GM19023 (cell line): ENCODE results near the gene CAPRIN1.
A peak's percentile ranks its signal among the peaks of the same experiment; 100 is the strongest.

Source experiments
- ATAC-seq: cut with Tn5 transposase; IDR thresholded peaks from one replicate; pipeline ENCODE4 v1.9.1; 2021; ENCODE audit warnings: mild to moderate bottlenecking, moderate library complexity; ENCODE audit not compliant: unreplicated experiment

Gene CAPRIN1, protein sequence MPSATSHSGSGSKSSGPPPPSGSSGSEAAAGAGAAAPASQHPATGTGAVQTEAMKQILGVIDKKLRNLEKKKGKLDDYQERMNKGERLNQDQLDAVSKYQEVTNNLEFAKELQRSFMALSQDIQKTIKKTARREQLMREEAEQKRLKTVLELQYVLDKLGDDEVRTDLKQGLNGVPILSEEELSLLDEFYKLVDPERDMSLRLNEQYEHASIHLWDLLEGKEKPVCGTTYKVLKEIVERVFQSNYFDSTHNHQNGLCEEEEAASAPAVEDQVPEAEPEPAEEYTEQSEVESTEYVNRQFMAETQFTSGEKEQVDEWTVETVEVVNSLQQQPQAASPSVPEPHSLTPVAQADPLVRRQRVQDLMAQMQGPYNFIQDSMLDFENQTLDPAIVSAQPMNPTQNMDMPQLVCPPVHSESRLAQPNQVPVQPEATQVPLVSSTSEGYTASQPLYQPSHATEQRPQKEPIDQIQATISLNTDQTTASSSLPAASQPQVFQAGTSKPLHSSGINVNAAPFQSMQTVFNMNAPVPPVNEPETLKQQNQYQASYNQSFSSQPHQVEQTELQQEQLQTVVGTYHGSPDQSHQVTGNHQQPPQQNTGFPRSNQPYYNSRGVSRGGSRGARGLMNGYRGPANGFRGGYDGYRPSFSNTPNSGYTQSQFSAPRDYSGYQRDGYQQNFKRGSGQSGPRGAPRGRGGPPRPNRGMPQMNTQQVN

DNA sequence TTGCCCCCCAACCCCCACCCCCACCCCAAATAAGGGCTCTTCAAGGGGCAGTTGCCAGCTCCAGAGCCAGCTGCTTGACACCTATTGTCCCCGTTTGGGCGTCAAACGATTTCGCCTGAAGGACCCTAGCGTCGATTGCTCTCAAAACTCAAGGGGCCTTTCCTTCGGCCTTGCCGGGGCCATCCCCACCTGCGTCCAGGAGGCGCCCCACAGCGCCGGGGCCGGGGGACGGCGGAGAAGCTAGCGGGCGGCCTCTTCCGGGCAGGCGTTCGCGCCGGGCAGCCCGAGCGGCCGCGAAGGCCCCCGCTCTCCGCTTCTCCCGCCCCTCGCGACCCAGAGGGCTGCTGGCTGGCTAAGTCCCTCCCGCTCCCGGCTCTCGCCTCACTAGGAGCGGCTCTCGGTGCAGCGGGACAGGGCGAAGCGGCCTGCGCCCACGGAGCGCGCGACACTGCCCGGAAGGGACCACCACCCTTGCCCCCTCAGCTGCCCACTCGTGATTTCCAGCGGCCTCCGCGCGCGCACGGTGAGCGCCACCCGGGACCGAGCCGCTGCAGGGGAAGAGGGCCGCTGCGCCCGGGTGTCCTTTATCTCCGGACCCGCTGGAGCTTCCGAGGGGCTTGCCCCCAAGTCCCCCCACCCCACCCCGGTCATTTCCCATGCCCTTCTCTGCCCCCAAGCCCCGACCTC, at the start of gene CAPRIN1:
TSS of gene CAPRIN1 (plus strand) at position 383 of the 687 bp plus-strand sequence. CDS start 690 bp downstream, outside the sequence.
- ATAC-seq: peak; percentile 58

DNA sequence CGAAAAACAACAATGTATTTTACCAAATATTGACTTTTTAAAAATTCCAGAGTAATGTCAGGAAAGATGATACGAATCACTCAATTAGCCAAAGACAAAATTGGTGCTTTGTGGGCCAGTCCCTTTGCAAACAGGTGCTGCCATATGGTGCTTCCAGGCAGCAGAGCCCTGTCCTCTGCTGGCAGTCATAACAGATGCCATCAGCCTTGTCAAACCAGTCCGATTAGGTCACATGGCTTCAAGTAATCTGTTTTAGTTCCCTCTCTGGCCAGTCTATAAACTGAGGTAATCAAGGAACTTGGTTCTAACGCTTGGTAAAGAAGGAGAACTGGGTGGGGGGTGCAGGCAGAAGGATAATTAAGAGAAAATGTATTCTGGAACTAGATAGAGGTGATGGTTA, 49.1 kb upstream of the CAPRIN1 start:
- no peak for ATAC-seq

GRCh38 chr11:34004236-34004635, 47.3 kb upstream of the CAPRIN1 start:
- ATAC-seq: no peak

DNA sequence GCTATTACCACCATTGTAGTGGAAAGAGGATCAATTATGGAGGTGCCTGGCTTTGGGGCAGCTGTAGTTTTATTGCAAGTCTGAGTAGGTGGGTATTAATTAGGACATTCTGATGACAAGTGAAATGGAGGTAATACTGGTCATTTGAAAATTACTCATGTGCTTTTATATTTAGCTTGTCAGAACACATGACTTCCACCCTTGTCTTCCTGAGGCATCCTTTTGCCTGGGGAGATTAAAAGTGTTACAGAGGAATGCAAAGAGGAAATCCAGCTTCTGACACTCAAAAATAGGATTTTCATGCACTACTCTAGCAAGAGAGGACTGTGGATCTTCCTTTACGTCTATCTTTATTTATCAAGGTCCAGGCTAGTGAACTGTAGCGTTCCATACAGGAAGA, 44.7 kb upstream of the CAPRIN1 start:
- ATAC-seq: no peak

DNA sequence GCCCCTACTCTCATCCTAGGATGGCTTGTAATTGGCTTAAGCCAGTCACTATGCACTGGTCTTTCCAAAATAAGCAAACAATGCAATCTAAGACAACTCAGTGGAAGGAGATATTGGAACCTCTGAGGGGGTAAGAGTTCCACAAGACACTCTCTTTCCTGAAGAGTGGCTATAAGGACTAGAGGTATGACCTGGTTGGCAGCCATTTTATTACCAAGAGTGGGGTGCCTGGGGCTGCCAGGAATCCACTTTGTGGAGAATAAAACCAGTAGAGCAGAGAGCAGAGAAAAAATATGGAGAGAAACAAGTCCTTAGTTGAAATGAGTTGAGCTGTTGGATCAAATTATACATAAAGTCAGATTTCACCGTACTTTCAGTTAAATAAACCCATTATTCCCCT, 38.8 kb upstream of the CAPRIN1 start:
- ATAC-seq: no peak

DNA sequence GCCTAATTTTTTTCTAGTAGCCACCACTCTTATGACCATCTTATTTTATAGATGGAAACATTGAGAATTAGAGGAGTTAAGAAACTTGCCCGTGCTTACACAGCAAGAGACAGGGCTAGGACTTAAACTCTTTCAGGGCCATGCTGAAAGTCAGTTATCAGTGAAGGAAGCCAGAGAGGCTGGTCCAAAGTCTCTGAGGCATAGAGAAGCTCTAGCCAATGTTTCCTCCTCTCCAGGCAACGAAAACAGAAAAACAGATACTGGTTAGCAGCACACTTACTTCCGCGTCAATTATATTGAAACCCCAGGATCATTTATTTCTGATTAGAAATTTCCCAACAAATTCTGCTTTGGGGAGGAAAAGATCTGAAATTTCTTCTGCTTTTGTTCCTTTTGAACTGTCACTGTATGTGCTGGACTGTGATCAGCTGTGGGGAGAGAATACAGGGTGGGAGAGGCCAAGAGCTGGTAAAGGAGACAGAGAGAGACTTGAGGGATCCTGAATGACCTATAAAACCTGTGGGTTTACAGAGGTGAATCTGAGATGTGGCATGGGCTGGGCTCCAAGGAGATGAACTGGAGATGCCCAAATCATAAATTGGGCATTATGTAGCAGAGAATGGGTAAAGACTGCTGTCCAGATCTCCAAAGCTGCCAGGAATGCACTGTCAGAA, 37.5 kb upstream of the CAPRIN1 start:
- ATAC-seq: no peak

- ATAC-seq: no peak
Observed at GRCh38 chr11:34021977-34022735, 29.4 kb upstream of the CAPRIN1 start.

- ATAC-seq: no peak
Observed at GRCh38 chr11:34026432-34026831, 25.1 kb upstream of the CAPRIN1 start.

- no peak for ATAC-seq
Observed at GRCh38 chr11:34027516-34028408, 23.8 kb upstream of the CAPRIN1 start.

- ATAC-seq: no peak
Observed at GRCh38 chr11:34028425-34028824, 23.1 kb upstream of the CAPRIN1 start.

DNA sequence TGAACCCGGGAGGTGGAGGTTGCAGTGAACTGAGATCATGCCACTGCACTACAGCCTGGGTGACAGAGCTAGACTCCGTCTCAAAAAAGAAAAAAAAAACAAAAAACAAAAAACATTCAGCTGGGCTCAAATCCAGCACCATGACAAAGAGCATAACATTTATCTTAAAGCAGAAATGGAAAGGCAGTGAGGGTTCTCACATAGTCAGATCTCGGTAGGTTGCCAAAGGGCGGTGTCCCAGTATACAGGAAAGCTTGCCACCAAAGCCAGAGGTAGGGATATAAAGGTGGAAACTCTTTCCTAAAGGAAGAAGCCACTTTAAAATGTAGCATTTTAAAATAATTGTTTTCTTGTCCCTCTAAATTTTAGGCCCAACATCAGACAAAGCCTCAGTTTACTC, 22.4 kb upstream of the CAPRIN1 start:
- no peak for ATAC-seq

DNA sequence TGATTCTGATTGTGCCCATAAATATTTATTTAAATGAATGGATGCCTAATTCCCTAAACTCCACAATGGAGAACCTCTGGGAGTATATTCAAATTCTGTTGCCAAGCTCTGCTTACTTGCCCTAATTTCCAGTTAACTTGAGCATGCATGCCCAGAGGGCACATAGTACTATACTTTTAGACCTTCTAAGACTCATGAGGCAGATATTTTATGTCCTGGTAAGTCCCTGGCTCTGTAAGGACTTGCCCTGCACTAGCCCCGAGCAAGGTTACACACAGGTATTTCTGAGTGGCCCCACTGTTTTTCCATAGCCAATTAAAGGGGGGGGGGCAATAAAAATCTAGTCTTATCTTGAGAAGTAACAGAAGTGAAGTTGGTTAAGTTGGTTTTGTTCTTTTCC, 21.1 kb upstream of the CAPRIN1 start:
- ATAC-seq: no peak

- ATAC-seq: no peak
Observed at GRCh38 chr11:34033399-34033798, 18.1 kb upstream of the CAPRIN1 start.

GRCh38 chr11:34034053-34034452, 17.5 kb upstream of the CAPRIN1 start:
- no peak for ATAC-seq

GRCh38 chr11:34036456-34036855, 15.1 kb upstream of the CAPRIN1 start:
- ATAC-seq: no peak

GRCh38 chr11:34037016-34037415, 14.5 kb upstream of the CAPRIN1 start:
- ATAC-seq: no peak

DNA sequence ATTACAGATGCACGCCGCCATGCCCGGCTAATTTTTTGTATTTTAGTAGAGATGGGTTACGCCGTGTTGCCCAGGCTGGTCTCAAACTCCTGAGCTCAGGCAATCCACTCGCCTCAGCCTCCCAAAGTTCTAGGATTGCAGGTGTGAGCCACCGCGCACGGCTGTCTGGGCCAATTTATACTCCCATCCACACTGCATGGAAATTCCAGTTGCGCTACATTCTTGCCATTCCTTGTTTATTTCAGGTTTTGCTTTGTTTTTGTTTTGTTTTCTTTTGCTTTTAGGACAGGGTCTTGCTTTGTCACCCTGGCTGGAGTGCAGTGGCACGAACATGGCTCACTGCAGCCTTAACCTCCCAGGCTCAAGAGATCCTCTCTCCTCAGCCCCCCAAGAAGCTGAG, 11.0 kb upstream of the CAPRIN1 start:
- ATAC-seq: no peak

- ATAC-seq: no peak
Observed at GRCh38 chr11:34044664-34045485, 6.7 kb upstream of the CAPRIN1 start.

- ATAC-seq: no peak
Observed at GRCh38 chr11:34049028-34049427, 2.5 kb upstream of the CAPRIN1 start.
